ENCODE results near the gene OGFOD2.
"Not testable (repeated sequence)": the region's sequence is repeated elsewhere in the genome, so short reads cannot be mapped to it uniquely, and the experiment has no call there.

OGFOD2 gene

GRCh38 chr12:123005081-123005626, 30.1 kb downstream of the OGFOD2 start:
- no peak for DNase-seq (ENCODE audit: low read depth)

- peak; percentile 9 for DNase-seq (ENCODE audit: low read depth)
Measured at GRCh38 chr12:123006977-123007376, 31.9 kb downstream of the OGFOD2 start.

GRCh38 chr12:123010110-123010509, 35.1 kb downstream of the OGFOD2 start:
- no peak for DNase-seq (ENCODE audit: low read depth)

DNA sequence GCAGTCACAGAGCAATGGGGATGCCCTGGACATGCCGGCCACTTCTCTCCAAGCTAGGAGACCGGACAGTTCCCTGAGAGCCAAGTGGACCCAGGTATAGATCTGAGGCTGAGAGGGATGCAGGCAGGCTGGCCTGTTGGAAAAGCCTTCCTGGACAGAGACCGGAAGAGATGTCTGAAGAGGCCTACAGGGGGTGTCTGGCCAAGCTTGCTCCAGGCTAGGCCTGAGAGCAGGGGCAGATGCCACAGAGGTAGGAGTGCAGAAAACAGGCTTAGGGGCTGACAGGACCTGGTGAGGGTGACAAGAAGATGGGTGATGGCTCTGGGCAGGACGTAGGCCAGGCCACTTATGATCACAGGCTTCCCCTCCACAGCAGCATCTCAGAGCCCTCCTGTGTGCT, 35.6 kb downstream of the OGFOD2 start:
- DNase-seq (ENCODE audit: low read depth): no peak

- no peak for DNase-seq (ENCODE audit: low read depth)
Measured at GRCh38 chr12:123011701-123012100, 36.7 kb downstream of the OGFOD2 start.

DNA sequence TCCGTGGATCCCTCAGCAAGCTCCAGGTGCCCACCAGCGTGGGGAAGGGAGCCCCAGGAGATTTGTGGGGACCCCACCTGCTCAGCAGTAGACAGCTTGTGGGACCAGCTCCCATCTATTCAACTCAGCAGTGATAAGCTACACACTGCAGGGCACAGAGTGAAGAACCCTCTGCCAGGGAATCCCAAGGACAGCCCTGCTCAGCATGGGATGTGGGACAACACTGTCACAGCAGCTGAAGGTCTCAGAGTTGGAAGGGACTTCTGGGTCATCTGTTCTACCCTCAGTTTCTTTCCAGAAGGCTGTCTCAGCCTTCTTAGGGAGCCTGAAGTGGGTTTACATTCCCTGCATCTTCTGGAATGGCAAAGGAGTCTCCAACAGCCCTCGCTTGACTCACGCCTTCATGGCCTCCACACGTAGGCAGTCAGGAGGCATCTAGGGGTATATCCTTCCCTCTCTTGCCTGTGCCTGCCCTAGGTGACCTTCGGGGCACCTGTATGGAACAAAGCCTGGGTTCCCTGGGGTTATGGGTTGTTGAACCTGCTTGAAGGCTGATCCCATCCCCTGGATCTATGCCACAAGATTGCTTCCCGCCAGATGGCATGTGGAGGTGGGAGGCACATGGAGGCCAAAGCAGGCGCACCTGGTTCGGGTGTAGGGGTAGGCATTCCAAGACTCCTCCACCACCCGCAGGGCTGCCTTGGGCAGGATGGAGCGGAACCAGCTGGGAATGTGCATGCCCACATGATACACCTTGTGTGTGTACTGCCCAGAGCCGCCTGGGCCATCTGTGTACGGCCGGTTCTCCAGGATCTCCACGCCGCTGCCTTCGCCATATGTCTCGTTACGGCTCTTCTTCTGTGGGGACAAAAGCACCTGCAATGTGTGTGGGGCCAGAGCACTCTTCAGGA, 38.4 kb downstream of the OGFOD2 start:
- no peak for DNase-seq (ENCODE audit: low read depth)

GRCh38 chr12:123014473-123014872, 39.4 kb downstream of the OGFOD2 start:
- DNase-seq (ENCODE audit: low read depth): not testable (repeated sequence)

- no peak for DNase-seq (ENCODE audit: low read depth)
Measured at GRCh38 chr12:123017753-123018152, 42.7 kb downstream of the OGFOD2 start.

DNA sequence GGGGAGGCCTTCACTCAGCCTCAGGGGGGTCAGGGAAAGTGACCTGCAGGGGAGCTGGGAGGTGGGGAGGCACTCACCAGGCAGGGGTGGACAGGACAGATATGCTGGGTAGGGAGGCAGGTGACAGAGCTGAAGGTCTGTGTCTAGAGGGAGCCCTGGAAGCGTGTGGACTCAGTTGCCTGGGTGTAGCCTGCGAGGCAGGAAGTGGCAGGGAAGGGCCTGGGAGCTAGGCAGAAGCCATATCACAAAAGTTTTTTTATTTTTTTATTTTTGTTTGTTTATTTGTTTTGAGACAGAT, 44.7 kb downstream of the OGFOD2 start:
- no peak for DNase-seq (ENCODE audit: low read depth)

DNA sequence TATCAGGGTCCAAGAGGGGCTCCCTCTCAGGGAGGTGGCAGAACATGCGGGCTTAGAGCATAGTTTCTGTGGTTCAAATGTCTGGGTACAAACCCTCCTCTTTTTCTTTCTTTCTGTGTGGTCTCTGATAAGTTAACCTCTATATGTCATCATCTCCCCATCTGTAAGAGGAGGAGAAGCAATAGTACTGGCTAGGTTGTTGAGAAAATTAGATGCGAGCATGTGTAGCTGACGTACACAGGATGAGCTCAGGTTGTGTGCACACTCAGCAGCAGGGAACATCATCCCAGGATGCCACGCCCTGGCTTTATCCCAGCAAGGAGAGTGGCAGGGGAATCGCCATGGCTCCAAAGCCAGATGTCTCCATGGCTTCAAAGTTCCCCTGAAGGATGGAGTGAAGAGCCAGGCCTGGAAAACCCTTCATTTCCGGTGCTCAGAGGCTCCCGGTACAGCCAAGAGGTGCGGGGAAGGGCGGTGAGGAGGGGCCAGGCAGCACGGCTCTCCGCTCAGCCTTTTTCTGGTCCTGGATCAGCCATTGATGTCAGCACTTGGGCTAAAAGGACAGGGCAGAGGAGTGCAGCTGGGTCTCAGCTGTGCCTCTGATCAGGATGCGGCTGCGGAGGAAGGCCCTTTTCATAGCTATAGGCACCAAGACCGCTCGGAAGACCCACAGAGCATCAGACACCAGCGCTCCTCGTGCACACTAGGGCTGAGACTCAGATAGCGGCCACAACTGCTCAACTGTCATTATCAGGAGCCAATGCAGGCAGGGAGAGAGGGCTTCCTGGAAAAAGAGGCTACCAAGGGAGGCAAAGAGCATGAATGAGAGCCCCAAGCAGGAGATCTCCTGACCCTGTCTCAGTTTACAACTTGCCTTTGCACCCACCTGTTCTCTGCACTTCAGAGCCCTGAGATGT, 46.9 kb downstream of the OGFOD2 start:
- no peak for DNase-seq (ENCODE audit: low read depth)

GRCh38 chr12:123022846-123023245, 47.8 kb downstream of the OGFOD2 start:
- no peak for DNase-seq (ENCODE audit: low read depth)

DNA sequence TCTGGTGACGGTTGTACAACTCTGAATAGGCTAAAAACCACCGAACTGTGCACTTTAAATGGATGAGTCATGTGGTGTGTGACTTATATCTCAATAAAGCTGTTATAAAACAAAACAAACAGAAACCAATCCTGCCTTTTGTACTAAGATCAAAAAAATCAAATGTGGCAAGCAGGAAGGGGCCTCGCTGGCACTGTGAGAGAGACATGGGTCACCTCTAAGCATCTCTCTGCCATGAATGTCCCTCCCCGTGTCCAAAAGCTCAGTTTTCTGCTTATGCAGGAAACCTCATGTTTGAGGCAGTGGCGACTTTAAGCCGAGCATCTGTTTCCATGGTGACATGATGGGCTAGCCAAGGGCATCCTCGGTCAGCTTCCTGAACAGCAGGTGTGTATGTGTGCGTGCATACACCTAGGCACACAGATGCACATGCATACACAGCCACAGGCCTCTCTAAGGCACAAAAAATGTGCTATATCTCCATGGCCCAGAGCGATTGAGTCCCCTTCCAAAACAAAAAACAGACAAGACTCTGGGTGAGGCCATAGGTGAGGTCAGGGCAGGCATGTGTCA, 49.9 kb downstream of the OGFOD2 start:
- no peak for DNase-seq (ENCODE audit: low read depth)

DNA sequence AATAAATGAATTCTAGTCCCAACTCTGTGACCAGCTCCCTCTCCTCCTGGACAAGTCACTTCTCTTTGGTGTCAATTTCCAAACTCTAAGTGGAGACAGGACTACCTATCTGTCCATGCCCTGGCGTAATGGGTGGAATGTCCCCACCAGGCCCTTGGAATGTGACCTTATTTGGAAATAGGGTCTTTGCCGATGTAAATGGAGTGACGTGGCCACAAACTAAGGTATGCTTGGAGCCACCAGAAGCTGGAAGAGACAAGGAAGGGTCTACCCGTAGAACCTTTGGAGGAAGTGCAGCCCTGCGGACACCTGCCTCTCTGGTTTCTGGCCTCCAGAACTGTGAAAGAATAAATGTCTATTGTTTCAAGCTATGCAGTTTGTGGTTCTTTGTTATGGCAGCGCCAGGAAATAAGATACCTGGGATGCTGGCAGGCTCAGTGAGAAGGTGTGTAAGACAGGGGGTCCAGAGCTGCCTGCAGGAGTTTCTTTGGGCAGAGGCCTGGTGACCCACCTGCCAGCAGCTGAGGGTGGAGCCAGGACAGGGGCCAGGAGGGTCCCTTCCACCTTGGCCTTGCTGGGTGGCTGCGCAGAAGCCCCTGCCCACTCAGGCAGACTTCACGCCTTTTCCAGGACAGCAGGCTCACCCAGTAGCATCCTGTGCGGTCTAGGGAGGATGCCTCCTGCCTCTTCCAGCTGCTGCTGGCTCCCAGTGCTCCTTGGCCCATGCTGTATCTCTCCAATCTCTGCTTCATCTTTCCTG, 51.2 kb downstream of the OGFOD2 start:
- no peak for DNase-seq (ENCODE audit: low read depth)

GRCh38 chr12:123027726-123028445, 52.8 kb downstream of the OGFOD2 start:
- DNase-seq (ENCODE audit: low read depth): no peak

GRCh38 chr12:123028475-123028874, 53.4 kb downstream of the OGFOD2 start:
- DNase-seq (ENCODE audit: low read depth): no peak

DNA sequence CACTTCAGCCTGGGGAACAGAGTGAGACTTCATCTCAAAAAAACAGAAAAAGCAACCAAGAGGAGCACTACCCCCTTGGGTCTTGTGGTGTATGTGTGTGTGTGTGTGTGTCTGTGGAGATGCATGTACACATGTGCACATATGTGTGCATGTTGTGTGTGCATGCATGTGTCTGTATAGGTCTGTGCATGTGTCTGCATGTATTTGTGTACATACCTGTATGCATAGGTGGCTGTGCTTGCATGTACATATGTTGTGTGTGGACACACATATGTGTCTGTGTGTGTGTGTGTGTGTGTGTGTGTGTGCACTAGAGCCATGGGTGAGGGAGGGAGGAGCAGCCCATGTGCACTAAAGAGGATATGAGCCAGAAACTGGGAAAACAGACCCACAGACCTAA, 54.5 kb downstream of the OGFOD2 start:
- no peak for DNase-seq (ENCODE audit: low read depth)

All from HS-5 (cell line).